ENCODE results near the gene KCTD11.

DNA sequence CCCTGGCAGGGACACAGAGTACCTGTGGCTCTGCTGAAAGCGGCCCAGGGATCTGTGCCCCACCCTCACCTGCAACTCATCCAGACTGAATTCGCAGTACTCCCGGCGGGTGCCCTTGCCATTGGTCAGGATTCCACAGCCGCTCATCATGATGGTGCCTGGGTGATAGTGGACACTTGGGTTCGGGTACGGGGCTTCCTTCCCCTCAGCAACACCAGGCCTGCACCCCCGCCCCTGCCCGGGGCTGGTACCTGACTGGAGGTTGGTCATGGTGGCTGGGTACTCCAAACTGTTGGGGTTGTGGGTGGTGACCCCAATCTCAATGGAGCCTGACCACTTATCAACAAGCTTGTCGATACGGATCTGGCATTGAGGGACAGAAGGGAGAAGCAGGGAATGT is 25.8 kb upstream of the KCTD11 start:
- TF ChIP-seq, protein P1, sequence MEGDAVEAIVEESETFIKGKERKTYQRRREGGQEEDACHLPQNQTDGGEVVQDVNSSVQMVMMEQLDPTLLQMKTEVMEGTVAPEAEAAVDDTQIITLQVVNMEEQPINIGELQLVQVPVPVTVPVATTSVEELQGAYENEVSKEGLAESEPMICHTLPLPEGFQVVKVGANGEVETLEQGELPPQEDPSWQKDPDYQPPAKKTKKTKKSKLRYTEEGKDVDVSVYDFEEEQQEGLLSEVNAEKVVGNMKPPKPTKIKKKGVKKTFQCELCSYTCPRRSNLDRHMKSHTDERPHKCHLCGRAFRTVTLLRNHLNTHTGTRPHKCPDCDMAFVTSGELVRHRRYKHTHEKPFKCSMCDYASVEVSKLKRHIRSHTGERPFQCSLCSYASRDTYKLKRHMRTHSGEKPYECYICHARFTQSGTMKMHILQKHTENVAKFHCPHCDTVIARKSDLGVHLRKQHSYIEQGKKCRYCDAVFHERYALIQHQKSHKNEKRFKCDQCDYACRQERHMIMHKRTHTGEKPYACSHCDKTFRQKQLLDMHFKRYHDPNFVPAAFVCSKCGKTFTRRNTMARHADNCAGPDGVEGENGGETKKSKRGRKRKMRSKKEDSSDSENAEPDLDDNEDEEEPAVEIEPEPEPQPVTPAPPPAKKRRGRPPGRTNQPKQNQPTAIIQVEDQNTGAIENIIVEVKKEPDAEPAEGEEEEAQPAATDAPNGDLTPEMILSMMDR (conservative IDR thresholded peaks at IDR 0.05; ENCODE audit: low read depth, low read length) = no peak
- no peak for TF ChIP-seq EZH2 (IDR thresholded peaks at IDR 0.05; ENCODE audit: borderline replicate concordance, low read depth, low read length, poor library complexity, severe bottlenecking)

Measured in A673 (cell line).